Measurements from ENCODE around the gene DPH1.
A peak's percentile ranks its signal among the peaks of the same experiment; 100 is the strongest.

DPH1 gene

DNA sequence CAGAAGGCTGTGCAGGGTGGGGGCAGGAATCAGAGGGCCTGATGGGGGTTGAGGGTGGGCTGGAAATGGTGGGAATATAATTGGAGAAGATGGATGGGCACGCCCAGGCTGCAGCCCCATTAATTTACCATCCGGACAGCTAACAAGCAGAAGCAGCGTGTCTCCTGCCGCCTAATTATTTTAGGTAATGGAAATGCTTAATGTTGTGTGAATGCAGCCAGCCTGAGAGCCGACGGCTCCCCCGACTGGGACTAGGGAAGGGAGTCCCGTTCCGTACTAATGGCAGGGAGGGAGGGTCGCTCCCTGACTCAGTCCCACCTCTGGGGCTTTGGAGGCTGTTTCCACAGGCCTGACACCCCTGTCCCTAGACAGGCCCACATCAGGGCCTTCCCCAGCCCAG lies 7.2 kb downstream of the DPH1 start:
- Mint-ChIP-seq H3K27me3 (no peaks in the 10 kb centered on the region), H3K4me1 (peaks cover 4% of the 10 kb centered on the region), H3K4me3 (no peak overlapping the region)

DNA sequence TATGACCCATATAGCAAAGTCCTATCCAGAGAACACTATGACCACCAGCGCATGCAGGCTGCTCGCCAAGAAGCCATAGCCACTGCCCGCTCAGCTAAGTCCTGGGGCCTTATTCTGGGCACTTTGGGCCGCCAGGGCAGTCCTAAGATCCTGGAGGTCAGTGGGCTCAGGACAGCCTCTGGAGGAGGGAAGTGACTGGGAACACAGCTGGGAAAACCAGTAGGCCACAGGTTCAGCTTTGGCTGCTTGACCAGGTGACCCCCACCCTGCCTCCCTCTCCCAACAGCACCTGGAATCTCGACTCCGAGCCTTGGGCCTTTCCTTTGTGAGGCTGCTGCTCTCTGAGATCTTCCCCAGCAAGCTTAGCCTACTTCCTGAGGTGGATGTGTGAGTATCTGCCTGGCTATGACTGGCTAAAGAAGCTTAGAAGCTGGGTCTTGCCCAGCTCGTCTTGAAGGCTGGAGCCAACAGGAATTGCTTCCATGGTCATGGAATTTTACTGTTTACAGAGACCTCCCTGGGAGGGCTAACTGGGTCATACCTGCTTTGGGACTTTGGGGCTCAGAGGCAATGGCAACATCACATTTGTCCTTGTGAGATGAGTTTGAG lies 10.4 kb downstream of the DPH1 start:
- peak overlapping the region; percentile 92 for H3K4me3 Mint-ChIP-seq
- ATAC-seq (replicated peaks; ENCODE audit: extremely low read depth, poor library complexity, severe bottlenecking) = no peak
- H3K4me1 Mint-ChIP-seq = peaks cover 18% of the 10 kb centered on the region
- H3K36me3 Mint-ChIP-seq (ENCODE audit: insufficient read depth) = peaks cover 20% of the 10 kb centered on the region
- DNase-seq (ENCODE audit: low spot score in 2 of 2) = no peak
- H3K27me3 Mint-ChIP-seq = no peaks in the 10 kb centered on the region
- H3K27ac Mint-ChIP-seq (ENCODE audit: low read depth) = no peak overlapping the region
- H3K9me3 Mint-ChIP-seq = no peaks in the 10 kb centered on the region

More for the DNA sequence above, 7.2 kb downstream of the DPH1 start:
- H3K36me3 Mint-ChIP-seq (ENCODE audit: insufficient read depth) = peaks cover 24% of the 10 kb centered on the region
- H3K9me3 Mint-ChIP-seq = no peaks in the 10 kb centered on the region
- H3K27ac Mint-ChIP-seq (ENCODE audit: low read depth) = no peak overlapping the region
- DNase-seq (ENCODE audit: low spot score in 2 of 2) (no peak), ATAC-seq (replicated peaks; ENCODE audit: extremely low read depth, poor library complexity, severe bottlenecking) (no peak)

DNA sequence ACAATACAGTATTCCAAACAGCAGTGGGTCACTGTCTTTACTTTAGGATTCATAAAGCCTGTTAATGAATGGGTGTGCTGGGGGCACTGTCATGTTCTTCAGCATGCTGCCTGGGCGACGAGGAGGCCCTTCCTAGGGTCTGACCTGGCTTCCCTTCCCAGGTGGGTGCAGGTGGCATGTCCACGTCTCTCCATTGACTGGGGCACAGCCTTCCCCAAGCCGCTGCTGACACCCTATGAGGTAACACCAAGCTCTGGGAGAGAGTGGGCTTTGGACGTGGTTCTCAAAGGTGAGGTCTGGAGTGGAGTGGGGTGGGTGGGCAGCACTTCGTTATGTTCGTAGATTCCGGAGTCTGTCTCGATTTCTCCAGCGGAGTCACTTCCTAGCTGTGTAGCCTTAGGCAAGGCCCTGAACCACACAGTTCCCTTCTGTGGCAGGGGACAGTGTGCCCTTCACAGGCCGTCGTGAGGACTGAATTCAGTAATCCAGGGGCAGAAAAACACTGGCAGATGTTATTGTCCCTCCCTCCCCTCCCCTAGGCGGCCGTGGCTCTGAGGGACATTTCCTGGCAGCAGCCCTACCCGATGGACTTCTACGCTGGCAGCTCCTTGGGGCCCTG lies 11.1 kb downstream of the DPH1 start:
- Mint-ChIP-seq H3K4me1 (peaks cover 18% of the 10 kb centered on the region), H3K9me3 (no peaks in the 10 kb centered on the region), H3K27me3 (no peaks in the 10 kb centered on the region), H3K27ac (ENCODE audit: low read depth) (no peak overlapping the region), H3K36me3 (ENCODE audit: insufficient read depth) (peaks cover 20% of the 10 kb centered on the region), H3K4me3 (peak overlapping the region; percentile 92)
- no peak for ATAC-seq (replicated peaks; ENCODE audit: extremely low read depth, poor library complexity, severe bottlenecking)
- no peak for DNase-seq (ENCODE audit: low spot score in 2 of 2)

DNA sequence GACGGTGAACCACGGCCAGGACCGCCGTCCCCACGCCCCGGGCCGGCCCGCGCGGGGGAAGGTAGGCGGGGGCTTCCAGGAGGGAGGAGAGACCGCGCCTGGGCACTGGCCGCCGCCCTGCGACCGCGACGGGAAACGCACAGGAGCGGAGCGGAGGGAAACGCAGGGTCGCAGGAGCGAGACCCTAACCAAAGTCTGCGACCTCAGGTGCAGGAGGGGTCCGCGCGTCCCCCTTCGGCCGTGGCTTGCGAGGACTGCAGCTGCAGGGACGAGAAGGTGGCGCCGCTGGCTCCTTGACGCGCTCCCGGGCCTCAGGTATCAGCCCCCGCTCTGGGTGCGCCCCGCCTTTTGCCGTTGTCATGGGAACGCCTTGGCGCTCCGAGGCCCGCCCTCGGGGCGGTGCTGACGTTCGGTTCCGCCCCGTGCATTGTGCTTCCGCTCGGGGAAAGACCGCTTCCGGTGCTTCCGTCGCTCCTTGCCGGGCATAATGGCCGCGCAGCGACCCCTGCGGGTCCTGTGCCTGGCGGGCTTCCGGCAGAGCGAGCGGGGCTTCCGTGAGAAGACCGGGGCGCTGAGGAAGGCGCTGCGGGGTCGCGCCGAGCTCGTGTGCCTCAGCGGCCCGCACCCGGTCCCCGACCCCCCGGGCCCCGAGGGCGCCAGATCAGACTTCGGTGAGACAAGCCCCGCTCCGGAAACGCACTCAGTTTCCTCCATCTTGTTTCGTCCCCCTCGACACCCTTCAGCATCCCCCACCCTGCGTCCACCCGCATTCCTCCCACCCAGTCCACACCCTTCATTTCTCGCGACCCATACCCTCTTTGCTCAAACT lies 11.8 kb downstream of the DPH1 start, which contains the start of gene OVCA2:
Gene OVCA2 (plus strand): TSS at position 462 of the 829 bp plus-strand sequence. CDS start 26 bp downstream, at position 488.
- ATAC-seq (replicated peaks; ENCODE audit: extremely low read depth, poor library complexity, severe bottlenecking) (peak; percentile 93), DNase-seq (ENCODE audit: low spot score in 2 of 2) (peak; percentile 95 to 96)
- Mint-ChIP-seq H3K27me3 (no peaks in the 10 kb centered on the region), H3K36me3 (ENCODE audit: insufficient read depth) (peaks cover 20% of the 10 kb centered on the region), H3K4me3 (peak within 1 kb of the TSS; percentile 92), H3K9me3 (no peaks in the 10 kb centered on the region), H3K27ac (ENCODE audit: low read depth) (peak within 1 kb of the TSS; percentile 96), H3K4me1 (peaks cover 18% of the 10 kb centered on the region)

DNA sequence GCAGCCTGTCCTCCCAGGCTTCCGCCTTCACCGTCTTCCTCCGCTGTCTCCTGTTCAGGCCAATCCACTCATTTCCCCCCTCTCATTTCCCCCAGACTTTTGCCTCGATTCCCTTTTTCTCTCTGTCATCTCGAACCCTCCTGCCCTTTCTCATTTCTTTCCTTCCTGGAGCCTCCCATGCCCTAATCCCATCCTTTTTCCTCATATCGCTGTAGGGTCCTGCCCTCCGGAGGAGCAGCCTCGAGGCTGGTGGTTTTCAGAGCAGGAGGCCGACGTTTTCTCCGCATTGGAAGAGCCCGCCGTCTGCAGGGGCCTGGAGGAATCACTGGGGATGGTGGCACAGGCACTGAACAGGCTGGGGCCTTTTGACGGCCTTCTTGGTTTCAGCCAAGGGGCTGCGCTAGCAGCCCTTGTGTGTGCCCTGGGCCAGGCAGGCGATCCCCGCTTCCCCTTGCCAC lies 12.5 kb downstream of the DPH1 start:
- H3K4me3 Mint-ChIP-seq = peak overlapping the region; percentile 92
- H3K36me3 Mint-ChIP-seq (ENCODE audit: insufficient read depth) = peaks cover 19% of the 10 kb centered on the region
- no peaks in the 10 kb centered on the region for H3K27me3 Mint-ChIP-seq
- peaks cover 18% of the 10 kb centered on the region for H3K4me1 Mint-ChIP-seq
- H3K9me3 Mint-ChIP-seq = no peaks in the 10 kb centered on the region
- DNase-seq (ENCODE audit: low spot score in 2 of 2) (no peak), ATAC-seq (replicated peaks; ENCODE audit: extremely low read depth, poor library complexity, severe bottlenecking) (no peak)
- H3K27ac Mint-ChIP-seq (ENCODE audit: low read depth) = peak overlapping the region; percentile 96

DNA sequence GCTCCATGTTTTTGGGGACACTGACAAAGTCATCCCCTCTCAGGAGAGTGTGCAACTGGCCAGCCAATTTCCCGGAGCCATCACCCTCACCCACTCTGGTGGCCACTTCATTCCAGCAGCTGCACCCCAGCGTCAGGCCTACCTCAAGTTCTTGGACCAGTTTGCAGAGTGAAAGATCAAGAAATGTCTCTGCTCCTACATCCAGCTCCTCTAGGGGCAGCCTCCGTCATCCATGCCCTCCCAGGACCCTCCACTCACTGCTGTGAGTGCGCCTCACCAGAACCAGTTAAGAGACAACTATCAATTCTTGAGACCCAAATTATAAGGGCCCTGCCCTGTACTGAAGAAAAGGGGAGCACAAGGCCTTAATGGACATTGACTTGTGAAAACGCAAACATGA lies 13.0 kb downstream of the DPH1 start:
- ATAC-seq (replicated peaks; ENCODE audit: extremely low read depth, poor library complexity, severe bottlenecking) (no peak), DNase-seq (ENCODE audit: low spot score in 2 of 2) (no peak)
- no peaks in the 10 kb centered on the region for H3K9me3 Mint-ChIP-seq
- H3K36me3 Mint-ChIP-seq (ENCODE audit: insufficient read depth) = peaks cover 15% of the 10 kb centered on the region
- peak overlapping the region; percentile 96 for H3K27ac Mint-ChIP-seq (ENCODE audit: low read depth)
- H3K4me3 Mint-ChIP-seq = peak overlapping the region; percentile 92
- H3K4me1 Mint-ChIP-seq = peaks cover 18% of the 10 kb centered on the region
- H3K27me3 Mint-ChIP-seq = no peaks in the 10 kb centered on the region

DNA sequence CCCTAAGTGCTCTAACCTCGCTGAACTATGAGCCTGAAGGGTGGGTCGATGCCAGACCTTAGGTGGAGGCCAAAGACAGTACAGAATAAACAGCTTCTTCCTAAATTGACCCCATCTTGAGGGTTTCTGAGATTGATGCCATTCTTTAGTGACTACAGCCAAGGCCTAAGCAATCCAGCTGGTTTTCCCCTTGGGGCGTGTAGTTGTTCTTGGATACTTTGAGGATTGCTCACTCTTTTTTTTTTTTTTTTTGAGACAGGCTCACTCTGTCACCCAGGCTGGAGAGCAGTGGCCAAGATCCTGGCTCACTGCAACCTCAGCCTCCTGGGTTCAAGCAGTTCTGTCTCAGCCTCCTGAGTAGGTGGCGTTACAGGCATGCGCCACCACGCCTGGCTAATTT lies 13.8 kb downstream of the DPH1 start:
- Mint-ChIP-seq H3K4me1 (peaks cover 18% of the 10 kb centered on the region), H3K4me3 (peak overlapping the region; percentile 92), H3K27me3 (no peaks in the 10 kb centered on the region), H3K36me3 (ENCODE audit: insufficient read depth) (peaks cover 12% of the 10 kb centered on the region), H3K9me3 (no peaks in the 10 kb centered on the region), H3K27ac (ENCODE audit: low read depth) (no peak overlapping the region)
- no peak for ATAC-seq (replicated peaks; ENCODE audit: extremely low read depth, poor library complexity, severe bottlenecking)
- DNase-seq (ENCODE audit: low spot score in 2 of 2) = no peak

DNA sequence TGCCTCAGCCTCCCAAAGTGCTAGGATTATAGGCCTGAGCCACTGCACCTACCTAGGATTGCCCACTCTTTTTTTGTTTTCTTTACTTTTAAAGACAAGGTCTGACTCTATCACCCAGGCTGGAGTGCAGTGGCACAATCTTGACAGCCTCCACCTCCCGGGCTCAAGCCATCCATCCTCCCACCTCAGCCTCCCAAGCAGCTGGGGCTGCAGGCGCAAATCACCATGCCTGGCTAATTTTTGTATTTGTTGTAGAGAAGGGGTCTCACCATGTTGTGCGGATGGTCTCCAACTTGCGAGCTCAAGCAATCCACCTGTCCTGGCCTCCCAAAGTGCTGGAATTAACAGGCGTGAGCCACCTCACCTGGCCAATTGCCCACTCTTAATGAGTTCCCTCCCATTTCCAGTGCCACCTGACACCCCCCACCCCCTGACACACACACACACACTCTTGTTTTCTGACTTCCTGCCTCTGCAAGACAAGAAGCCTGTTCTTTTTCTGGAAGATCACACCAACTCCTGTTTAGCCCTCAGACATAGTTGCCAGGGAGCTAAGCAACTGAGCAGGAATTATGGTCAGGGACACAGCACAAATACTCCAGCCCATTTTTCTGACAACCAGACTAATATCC lies 14.4 kb downstream of the DPH1 start:
- Mint-ChIP-seq H3K27me3 (no peaks in the 10 kb centered on the region), H3K36me3 (ENCODE audit: insufficient read depth) (peaks cover 11% of the 10 kb centered on the region), H3K4me3 (no peak overlapping the region), H3K4me1 (peaks cover 18% of the 10 kb centered on the region), H3K9me3 (no peaks in the 10 kb centered on the region), H3K27ac (ENCODE audit: low read depth) (no peak overlapping the region)
- no peak for DNase-seq (ENCODE audit: low spot score in 2 of 2)
- ATAC-seq (replicated peaks; ENCODE audit: extremely low read depth, poor library complexity, severe bottlenecking) = no peak

DNA sequence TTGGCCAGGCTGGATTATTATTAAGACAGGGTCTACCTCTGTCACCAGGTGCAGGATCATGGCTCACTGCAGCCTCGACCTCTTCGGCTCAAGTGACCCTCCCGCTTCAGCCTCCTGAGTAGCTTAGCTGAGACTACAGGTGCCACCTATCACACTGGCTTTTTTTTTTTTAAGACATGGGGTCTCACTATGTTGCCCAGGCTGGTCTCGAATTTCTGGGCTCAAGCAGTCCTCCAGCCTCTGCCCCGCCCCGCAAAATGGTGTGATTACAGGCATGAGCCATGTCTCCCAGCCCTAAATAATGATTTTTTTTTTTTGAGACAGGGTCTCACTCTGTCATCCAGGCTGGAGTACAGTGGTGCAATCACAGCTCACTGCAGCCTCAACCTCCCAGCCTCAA lies 17.6 kb downstream of the DPH1 start:
- Mint-ChIP-seq H3K4me3 (no peak overlapping the region), H3K27me3 (no peaks in the 10 kb centered on the region), H3K9me3 (no peaks in the 10 kb centered on the region), H3K4me1 (peaks cover 20% of the 10 kb centered on the region), H3K27ac (ENCODE audit: low read depth) (no peak overlapping the region), H3K36me3 (ENCODE audit: insufficient read depth) (peaks cover 12% of the 10 kb centered on the region)
- no peak for DNase-seq (ENCODE audit: low spot score in 2 of 2)
- no peak for ATAC-seq (replicated peaks; ENCODE audit: extremely low read depth, poor library complexity, severe bottlenecking)

DNA sequence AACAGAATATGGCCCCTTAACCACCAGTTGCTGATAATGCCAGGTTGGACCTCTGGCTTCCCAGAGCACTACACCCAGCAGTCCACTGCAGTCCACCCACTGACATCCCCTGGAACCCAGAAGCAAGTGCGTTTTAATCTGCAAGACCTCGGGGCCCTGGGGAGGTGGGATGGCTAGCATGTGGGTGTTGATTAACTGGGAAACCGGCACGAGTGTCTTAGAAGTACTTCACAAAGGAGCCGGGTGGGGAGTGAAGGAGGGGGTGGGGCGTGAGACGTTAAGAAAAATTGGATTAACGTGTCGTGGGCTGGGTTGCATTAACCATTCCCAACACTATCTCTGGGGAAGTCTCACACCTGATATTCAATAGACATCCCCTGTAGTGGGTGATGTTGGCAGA lies 18.9 kb downstream of the DPH1 start:
- Mint-ChIP-seq H3K4me1 (peaks cover 18% of the 10 kb centered on the region), H3K9me3 (no peaks in the 10 kb centered on the region), H3K27ac (ENCODE audit: low read depth) (no peak overlapping the region), H3K36me3 (ENCODE audit: insufficient read depth) (peaks cover 16% of the 10 kb centered on the region), H3K27me3 (no peaks in the 10 kb centered on the region), H3K4me3 (peak overlapping the region; percentile 59)
- DNase-seq (ENCODE audit: low spot score in 2 of 2) (no peak), ATAC-seq (replicated peaks; ENCODE audit: extremely low read depth, poor library complexity, severe bottlenecking) (no peak)

DNA sequence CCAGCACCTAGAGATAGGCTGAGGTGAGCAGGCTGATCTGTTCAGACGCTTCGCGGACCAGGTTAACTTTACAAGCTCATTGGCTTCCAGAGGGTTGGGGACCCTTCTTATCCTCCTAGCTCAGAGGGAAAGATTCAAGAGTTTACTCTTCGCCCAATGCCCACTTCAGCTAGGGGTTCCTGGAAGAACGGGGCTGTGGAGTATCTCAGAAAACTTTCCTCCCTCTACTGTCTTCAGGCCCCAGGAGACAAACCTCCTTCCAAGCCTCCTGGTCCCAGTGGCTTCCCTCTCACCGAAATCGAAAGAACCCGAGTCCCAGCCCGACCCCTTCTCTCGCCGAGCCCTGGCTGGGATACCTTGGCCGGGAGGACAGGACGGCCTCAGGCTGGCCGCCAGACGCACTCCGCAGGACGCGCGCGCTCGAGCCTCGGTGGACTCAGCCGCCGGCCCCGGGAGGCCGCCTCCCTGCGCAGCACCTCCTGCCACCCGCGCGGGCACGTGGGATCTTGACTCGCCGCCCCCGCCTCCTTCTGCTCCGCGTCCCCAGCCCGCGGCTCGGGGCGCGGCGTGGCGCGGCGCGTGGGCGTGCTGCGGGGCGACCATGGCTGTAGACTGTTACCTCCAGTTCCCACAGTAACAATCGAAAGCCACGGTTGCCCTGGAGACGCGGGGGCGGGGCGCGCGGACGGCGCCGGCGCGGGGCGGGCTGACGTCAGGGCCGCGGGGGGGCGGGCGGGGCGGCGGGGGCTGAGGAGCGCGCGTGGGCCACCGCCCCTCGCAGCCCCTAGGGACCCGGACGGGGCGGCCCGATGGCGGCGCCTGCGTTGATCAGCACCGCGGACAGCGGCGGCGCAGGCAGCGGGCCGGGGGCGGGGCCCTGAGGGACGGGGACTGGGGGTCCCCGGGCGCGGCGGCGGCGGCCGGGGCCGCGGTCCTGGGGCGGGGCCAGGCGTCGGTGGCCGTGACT lies 19.7 kb downstream of the DPH1 start:
- Mint-ChIP-seq H3K27me3 (no peaks in the 10 kb centered on the region), H3K27ac (ENCODE audit: low read depth) (peak overlapping the region; percentile 49), H3K4me1 (peaks cover 18% of the 10 kb centered on the region), H3K4me3 (peak overlapping the region; percentile 59), H3K9me3 (no peaks in the 10 kb centered on the region), H3K36me3 (ENCODE audit: insufficient read depth) (peaks cover 21% of the 10 kb centered on the region)
- peak; percentile 83 to 90 for DNase-seq (ENCODE audit: low spot score in 2 of 2)
- ATAC-seq (replicated peaks; ENCODE audit: extremely low read depth, poor library complexity, severe bottlenecking) = peak; percentile 68
